ENCODE data around the gene UNC5C.

Gene UNC5C

DNA sequence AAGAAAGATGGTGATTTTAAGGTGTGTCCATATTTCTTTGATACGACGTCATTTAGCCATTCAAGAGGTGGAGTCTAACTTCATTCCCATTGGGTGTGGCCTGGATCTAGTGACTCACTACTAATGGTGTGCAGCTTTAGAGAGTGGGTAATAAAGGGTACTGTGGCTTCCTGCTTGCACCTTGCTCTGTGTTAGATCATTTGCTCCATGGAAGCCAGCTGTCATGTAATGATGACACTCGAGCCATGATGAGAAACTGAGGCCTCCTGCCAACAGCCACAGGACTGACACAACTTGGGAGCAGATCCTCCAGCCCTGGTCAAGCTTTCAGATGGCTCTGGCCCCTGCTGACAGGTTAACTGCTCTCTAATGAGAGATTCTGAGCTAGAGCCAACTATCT lies 82.0 kb downstream of the UNC5C start:
- DNase-seq (ENCODE audit: low spot score), result no peak
- no peak for TF ChIP-seq CTCF (IDR thresholded peaks at IDR 0.05; ENCODE audit: extremely low read depth, insufficient read depth, missing control alignments)
- in situ Hi-C loops (cut with MboI; ENCODE audit: low pct_unique_long_range_greater_than_20kb, low sequenced_read_pairs, unreplicated experiment), result no loop called here

DNA sequence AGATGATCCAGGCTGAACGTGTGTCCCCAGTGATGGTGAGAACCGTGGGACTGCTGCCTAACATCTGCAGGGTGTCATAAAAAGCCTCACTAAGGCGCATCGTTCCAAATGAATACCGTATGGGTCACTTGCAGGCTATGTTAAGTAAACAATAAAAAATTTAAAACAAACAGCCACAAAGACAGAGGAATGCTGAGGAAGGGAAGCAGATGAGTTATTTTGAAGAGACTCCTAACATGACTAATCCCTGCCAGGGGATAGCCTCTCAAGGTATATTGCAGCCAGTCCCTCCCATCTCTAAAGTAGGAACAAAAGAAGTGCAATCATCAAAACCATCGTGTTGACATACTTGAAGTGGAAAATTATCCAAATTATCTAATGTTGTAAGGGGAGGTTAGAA lies 83.8 kb downstream of the UNC5C start:
- no peak for TF ChIP-seq CTCF (IDR thresholded peaks at IDR 0.05; ENCODE audit: extremely low read depth, insufficient read depth, missing control alignments)
- no peak for DNase-seq (ENCODE audit: low spot score)

GRCh38 chr4:95462921-95463320 lies 85.9 kb downstream of the UNC5C start:
- DNase-seq (ENCODE audit: low spot score), result no peak
- TF ChIP-seq CTCF (IDR thresholded peaks at IDR 0.05; ENCODE audit: extremely low read depth, insufficient read depth, missing control alignments), result no peak
- in situ Hi-C loops (cut with MboI; ENCODE audit: low pct_unique_long_range_greater_than_20kb, low sequenced_read_pairs, unreplicated experiment), result no loop called here

More for the DNA sequence above, 83.8 kb downstream of the UNC5C start:
- in situ Hi-C loops (cut with MboI; ENCODE audit: low pct_unique_long_range_greater_than_20kb, low sequenced_read_pairs, unreplicated experiment), result no loop called here

- DNase-seq (ENCODE audit: low spot score), result no peak
- no peak for TF ChIP-seq CTCF (IDR thresholded peaks at IDR 0.05; ENCODE audit: extremely low read depth, insufficient read depth, missing control alignments)
- in situ Hi-C loops (cut with MboI; ENCODE audit: low pct_unique_long_range_greater_than_20kb, low sequenced_read_pairs, unreplicated experiment), result no loop called here
Measured at GRCh38 chr4:95457353-95457752, 91.4 kb downstream of the UNC5C start.

- no peak for DNase-seq (ENCODE audit: low spot score)
- in situ Hi-C loops (cut with MboI; ENCODE audit: low pct_unique_long_range_greater_than_20kb, low sequenced_read_pairs, unreplicated experiment), result no loop called here
- TF ChIP-seq CTCF (IDR thresholded peaks at IDR 0.05; ENCODE audit: extremely low read depth, insufficient read depth, missing control alignments), result no peak
Measured at GRCh38 chr4:95450294-95450693, 98.5 kb downstream of the UNC5C start.

DNA sequence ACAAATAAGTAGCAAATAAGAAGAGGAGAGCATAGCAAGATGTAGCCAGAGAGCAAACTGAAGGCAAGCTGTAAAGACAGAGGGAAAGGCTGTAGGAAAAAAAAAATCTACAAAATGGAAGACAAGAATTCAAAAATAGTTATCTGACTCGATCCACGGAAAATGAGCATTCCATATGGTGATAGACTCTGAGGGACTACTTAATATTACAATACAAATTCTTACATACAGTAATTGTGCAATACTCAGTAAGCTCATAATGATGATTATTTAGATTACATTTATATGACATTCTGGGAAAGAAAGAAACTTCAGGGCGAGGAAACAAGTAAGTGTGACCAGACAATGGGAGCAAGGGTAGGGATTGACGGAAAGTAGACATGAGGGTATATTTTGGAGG lies 102.6 kb downstream of the UNC5C start:
- no peak for TF ChIP-seq CTCF (IDR thresholded peaks at IDR 0.05; ENCODE audit: extremely low read depth, insufficient read depth, missing control alignments)
- in situ Hi-C loops (cut with MboI; ENCODE audit: low pct_unique_long_range_greater_than_20kb, low sequenced_read_pairs, unreplicated experiment), result no loop called here
- no peak for DNase-seq (ENCODE audit: low spot score)

GRCh38 chr4:95445251-95445650 lies 103.5 kb downstream of the UNC5C start:
- in situ Hi-C loops (cut with MboI; ENCODE audit: low pct_unique_long_range_greater_than_20kb, low sequenced_read_pairs, unreplicated experiment), result no loop called here

More at GRCh38 chr4:95445251-95445650, 103.5 kb downstream of the UNC5C start:
- no peak for TF ChIP-seq CTCF (IDR thresholded peaks at IDR 0.05; ENCODE audit: extremely low read depth, insufficient read depth, missing control alignments)
- DNase-seq (ENCODE audit: low spot score), result no peak

Data from GM13977 (cell line).